Measurements from ENCODE around the gene HBS1L. TPM values are rescaled to one million over a fixed set of nuclear protein-coding genes. Genes with fewer than 3 reads are reported as not detected.

HBS1L gene
- total RNA-seq, 1 donor from 2014 or later, result 114 TPM

DNA sequence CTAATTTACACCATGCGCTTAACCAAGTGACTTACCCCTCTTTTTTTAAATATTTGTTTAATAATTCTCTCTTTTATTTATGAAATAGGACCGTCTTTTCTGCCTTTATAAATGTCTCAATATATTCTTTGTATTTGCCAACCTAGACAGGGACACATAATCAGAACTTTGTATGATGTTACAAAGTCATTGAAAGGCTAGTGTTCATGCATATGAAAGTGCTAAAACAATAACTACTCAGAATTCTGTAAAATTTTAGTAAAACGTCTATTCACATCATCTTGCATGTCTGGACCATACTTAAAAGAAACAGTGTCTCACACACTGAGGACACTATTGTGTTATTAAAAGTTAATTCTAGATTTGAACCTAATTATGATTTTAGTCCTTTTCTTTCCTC is 41.1 kb upstream of the HBS1L start:
- TF ChIP-seq, protein P1, sequence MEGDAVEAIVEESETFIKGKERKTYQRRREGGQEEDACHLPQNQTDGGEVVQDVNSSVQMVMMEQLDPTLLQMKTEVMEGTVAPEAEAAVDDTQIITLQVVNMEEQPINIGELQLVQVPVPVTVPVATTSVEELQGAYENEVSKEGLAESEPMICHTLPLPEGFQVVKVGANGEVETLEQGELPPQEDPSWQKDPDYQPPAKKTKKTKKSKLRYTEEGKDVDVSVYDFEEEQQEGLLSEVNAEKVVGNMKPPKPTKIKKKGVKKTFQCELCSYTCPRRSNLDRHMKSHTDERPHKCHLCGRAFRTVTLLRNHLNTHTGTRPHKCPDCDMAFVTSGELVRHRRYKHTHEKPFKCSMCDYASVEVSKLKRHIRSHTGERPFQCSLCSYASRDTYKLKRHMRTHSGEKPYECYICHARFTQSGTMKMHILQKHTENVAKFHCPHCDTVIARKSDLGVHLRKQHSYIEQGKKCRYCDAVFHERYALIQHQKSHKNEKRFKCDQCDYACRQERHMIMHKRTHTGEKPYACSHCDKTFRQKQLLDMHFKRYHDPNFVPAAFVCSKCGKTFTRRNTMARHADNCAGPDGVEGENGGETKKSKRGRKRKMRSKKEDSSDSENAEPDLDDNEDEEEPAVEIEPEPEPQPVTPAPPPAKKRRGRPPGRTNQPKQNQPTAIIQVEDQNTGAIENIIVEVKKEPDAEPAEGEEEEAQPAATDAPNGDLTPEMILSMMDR (IDR thresholded peaks at IDR 0.05; ENCODE audit: insufficient read depth, low read length, severe bottlenecking), result no peak
- Histone ChIP-seq H3K36me3 (ENCODE audit: control insufficient read depth, insufficient read depth, low read length) (no peaks in the 10 kb centered on the region), H3K27me3 (ENCODE audit: control insufficient read depth, insufficient read depth, low read length) (no peaks in the 10 kb centered on the region), H3K4me3 (ENCODE audit: low read depth, low read length) (no peak overlapping the region)
- no peak for DNase-seq (ENCODE audit: low read depth)
- no peak for FAIRE-seq

DNA sequence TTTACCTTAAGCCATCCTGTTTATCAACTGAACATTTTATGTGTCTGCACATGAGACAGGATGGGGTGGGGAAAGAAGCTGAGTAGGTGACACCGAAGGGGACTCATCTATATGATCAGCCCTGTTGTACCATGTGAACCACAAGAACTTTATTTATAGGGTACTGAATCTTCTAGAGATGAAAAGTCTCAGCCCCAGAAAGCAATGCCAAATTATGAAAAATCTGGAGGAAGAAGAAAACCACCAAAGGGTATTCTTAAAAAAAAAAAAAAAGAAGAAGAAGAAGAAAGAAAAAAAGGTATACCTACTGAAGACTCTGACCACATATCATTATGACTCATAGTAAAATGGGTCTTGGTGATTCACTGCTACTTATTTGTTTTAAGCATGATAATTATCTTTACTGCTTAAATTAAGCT is 39.8 kb upstream of the HBS1L start:
- Histone ChIP-seq H3K36me3 (ENCODE audit: control insufficient read depth, insufficient read depth, low read length) (no peaks in the 10 kb centered on the region), H3K27me3 (ENCODE audit: control insufficient read depth, insufficient read depth, low read length) (no peaks in the 10 kb centered on the region), H3K4me3 (ENCODE audit: low read depth, low read length) (no peak overlapping the region)
- TF ChIP-seq, protein P1 (IDR thresholded peaks at IDR 0.05; ENCODE audit: insufficient read depth, low read length, severe bottlenecking), result no peak
- FAIRE-seq (no peak), DNase-seq (ENCODE audit: low read depth) (peak; percentile 73)

DNA sequence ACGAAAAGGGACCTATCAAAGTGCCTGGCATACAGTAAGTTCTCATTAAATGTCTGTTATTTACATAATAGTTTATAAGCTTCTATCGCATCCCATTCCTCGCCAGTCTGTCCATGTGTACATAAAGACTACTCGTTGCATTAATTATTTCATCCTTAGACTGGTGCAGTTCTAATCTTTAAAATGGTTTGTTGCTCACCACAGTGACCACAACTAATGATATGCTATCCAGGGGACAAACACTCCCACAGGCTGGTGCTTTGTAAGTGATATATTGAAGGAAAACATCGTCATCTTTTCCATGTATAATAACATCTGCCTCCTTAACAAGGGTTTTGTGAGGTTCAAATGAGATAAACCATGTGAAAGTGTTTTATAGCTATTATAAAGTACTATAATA is 39.0 kb upstream of the HBS1L start:
- DNase-seq (ENCODE audit: low read depth), result no peak
- TF ChIP-seq, protein P1 (IDR thresholded peaks at IDR 0.05; ENCODE audit: insufficient read depth, low read length, severe bottlenecking), result no peak
- Histone ChIP-seq H3K27me3 (ENCODE audit: control insufficient read depth, insufficient read depth, low read length) (no peaks in the 10 kb centered on the region), H3K4me3 (ENCODE audit: low read depth, low read length) (no peak overlapping the region), H3K36me3 (ENCODE audit: control insufficient read depth, insufficient read depth, low read length) (no peaks in the 10 kb centered on the region)
- FAIRE-seq, result no peak

DNA sequence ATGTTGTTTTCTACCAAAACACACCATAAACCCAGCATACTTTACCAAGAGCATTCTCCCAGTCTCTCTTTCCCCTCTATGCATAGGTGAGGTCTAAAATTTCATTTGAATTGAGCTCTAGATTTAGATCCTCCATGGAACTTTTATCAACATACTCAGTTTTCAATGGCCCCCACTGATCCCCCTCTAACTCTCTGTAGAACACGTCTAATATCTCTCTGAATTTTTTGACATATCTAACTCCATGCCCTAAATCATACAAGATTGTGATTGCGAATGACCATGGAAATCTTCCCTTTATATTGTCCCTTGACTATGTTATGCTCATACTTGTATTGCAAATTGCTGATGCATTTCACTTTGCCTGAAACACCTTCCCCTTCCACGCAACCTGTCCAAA is 38.1 kb upstream of the HBS1L start:
- FAIRE-seq (no peak), DNase-seq (ENCODE audit: low read depth) (no peak)
- no peaks in the 10 kb centered on the region for H3K27me3 ChIP-seq (ENCODE audit: control insufficient read depth, insufficient read depth, low read length)
- H3K4me3 ChIP-seq (ENCODE audit: low read depth, low read length), result no peak overlapping the region
- no peaks in the 10 kb centered on the region for H3K36me3 ChIP-seq (ENCODE audit: control insufficient read depth, insufficient read depth, low read length)
- TF ChIP-seq, protein P1 (IDR thresholded peaks at IDR 0.05; ENCODE audit: insufficient read depth, low read length, severe bottlenecking), result no peak

DNA sequence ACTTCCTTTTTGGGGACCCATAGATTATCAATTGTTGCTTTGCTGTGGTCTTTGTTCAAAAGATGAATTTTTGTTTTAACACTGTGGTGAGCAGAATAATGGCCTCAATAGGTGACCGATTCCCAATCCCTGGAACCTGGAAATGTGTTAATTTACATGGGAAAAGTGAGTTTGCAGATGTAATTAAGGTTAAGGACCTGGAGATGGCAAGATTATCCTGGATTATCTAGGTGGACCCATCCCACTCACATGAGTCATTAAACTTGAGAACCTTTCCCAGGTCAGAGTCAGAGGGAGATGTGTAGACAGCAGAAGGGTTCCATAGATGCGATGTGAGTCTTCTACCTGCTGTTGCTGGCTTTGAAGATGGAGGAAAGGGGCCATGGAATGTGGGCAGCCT is 36.2 kb upstream of the HBS1L start:
- Histone ChIP-seq H3K27me3 (ENCODE audit: control insufficient read depth, insufficient read depth, low read length) (no peaks in the 10 kb centered on the region), H3K36me3 (ENCODE audit: control insufficient read depth, insufficient read depth, low read length) (no peaks in the 10 kb centered on the region), H3K4me3 (ENCODE audit: low read depth, low read length) (no peak overlapping the region)
- DNase-seq (ENCODE audit: low read depth), result no peak
- FAIRE-seq, result no peak
- TF ChIP-seq, protein P1 (IDR thresholded peaks at IDR 0.05; ENCODE audit: insufficient read depth, low read length, severe bottlenecking), result no peak

DNA sequence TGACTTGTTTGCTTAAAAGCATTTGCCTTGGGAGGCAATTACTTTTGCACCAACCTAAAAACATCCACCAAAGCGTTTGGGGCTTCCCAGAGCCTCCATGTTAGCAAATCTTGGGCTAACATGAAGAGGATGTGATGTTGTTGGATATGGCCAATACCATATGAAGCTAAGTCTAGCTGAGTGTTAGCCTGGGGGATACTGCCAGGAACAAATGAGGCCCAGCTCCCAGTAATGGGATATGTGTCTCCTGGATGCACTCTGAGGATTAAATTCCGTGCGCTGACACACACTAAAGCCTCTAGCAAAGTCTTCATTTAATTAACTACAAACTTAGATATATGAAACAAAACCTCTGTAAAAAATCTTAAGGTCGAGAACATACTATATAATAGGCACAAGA is 35.3 kb upstream of the HBS1L start:
- Histone ChIP-seq H3K27me3 (ENCODE audit: control insufficient read depth, insufficient read depth, low read length) (no peaks in the 10 kb centered on the region), H3K4me3 (ENCODE audit: low read depth, low read length) (no peak overlapping the region), H3K36me3 (ENCODE audit: control insufficient read depth, insufficient read depth, low read length) (no peaks in the 10 kb centered on the region)
- TF ChIP-seq, protein P1 (IDR thresholded peaks at IDR 0.05; ENCODE audit: insufficient read depth, low read length, severe bottlenecking), result no peak
- FAIRE-seq (no peak), DNase-seq (ENCODE audit: low read depth) (no peak)

Measured in bronchial epithelial cell (primary cell).